SK-N-SH (cell line): Measurements from ENCODE around the gene XRCC3. TPM values are rescaled to one million over a fixed set of nuclear protein-coding genes. Genes with fewer than 3 reads are reported as not detected.
A peak's percentile ranks its signal among the peaks of the same experiment; 100 is the strongest.

ENCODE experiments used
- CTCF ChIA-PET: fragments of 300-600, 350-600 bp; formaldehyde crosslinking; extraction: SDS; loops from one replicate; lab custom pipeline; 2021; lab: Yijun Ruan, JAX
- POLR2A ChIA-PET: fragments of 350-600 bp; sonication (Branson Sonifier 250); formaldehyde crosslinking; extraction: SDS; loops from one replicate; lab custom pipeline; 2020; ENCODE audit warnings: antibody characterized with exemption, inconsistent platforms; lab: Yijun Ruan, JAX
- DNase-seq: peaks from one replicate; pipeline ENCODE4 v3.0.0; 2012
- H2AFZ ChIP-seq: fragments of 200-600 bp; sonication (generic); 2 replicates; pipeline ENCODE4 v1.8.1; 2016; ENCODE audit warnings: antibody characterized with exemption, mild to moderate bottlenecking, low read depth
- H3F3A ChIP-seq: fragments of 200-600 bp; sonication (generic); replicated peaks from 2 replicates; pipeline ENCODE3; 2016; ENCODE audit warnings: antibody characterized with exemption, mild to moderate bottlenecking; ENCODE audit not compliant: insufficient read depth
- H3K27ac ChIP-seq, 2 experiments: fragments of 200-500 bp in 1 of 2; fragments of 200-600 bp in 1 of 2; sonication (Bioruptor generic) in 1 of 2; sonication (generic), shearing (Covaris generic) in 1 of 2; 2 replicates each; pipeline versions ENCODE4 v1.5.1 to v1.6.1; 2014 to 2016; ENCODE audit warnings: low read depth in 2 of 2, inconsistent platforms in 1 of 2, low read length in 1 of 2, mild to moderate bottlenecking in 1 of 2, mixed read lengths in 1 of 2
- H3K27me3 ChIP-seq: fragments of 200-600 bp; sonication (generic), shearing (Covaris generic); 2 replicates; pipeline ENCODE4 v1.6.1; 2016; ENCODE audit warnings: mixed run types; ENCODE audit not compliant: insufficient read depth
- H3K36me3 ChIP-seq, 2 experiments: fragments of 200-500 bp in 1 of 2; fragments of 200-600 bp in 1 of 2; sonication (Bioruptor generic) in 1 of 2; sonication (generic) in 1 of 2; replicated peaks in 1 of 2; 2 replicates each; pipeline versions ENCODE3 to v1.5.1; 2014 to 2016; ENCODE audit warnings: low read length in 1 of 2, mild to moderate bottlenecking in 1 of 2; ENCODE audit not compliant: insufficient read depth in 2 of 2, control insufficient read depth in 1 of 2
- H3K4me1 ChIP-seq, 2 experiments: fragments of 200-500 bp in 1 of 2; fragments of 200-600 bp in 1 of 2; sonication (Bioruptor generic) in 1 of 2; sonication (generic), shearing (Covaris generic) in 1 of 2; 2 replicates each; pipeline versions ENCODE4 v1.5.1 to v1.6.1; 2014 to 2016; ENCODE audit warnings: low read depth in 1 of 2, low read length in 1 of 2, mixed run types in 1 of 2; ENCODE audit not compliant: insufficient read depth in 2 of 2, control insufficient read depth in 1 of 2
- H3K4me2 ChIP-seq: fragments of 200-600 bp; sonication (generic), shearing (Covaris generic); 2 replicates; pipeline ENCODE4 v1.6.1; 2017; ENCODE audit warnings: mixed run types
- H3K4me3 ChIP-seq, 2 experiments: fragments of 200-500 bp in 1 of 2; fragments of 200-600 bp in 1 of 2; sonication (Bioruptor generic) in 1 of 2; sonication (generic), shearing (Covaris generic) in 1 of 2; 2 replicates each; pipeline versions ENCODE4 v1.5.1 to v1.8.1; 2014 to 2016; ENCODE audit warnings: low read depth in 2 of 2, inconsistent platforms in 1 of 2, low read length in 1 of 2, mild to moderate bottlenecking in 1 of 2, mixed read lengths in 1 of 2, moderate library complexity in 1 of 2
- H3K79me2 ChIP-seq: fragments of 200-600 bp; sonication (generic); 2 replicates; pipeline ENCODE4 v1.8.1; 2017; ENCODE audit warnings: mild to moderate bottlenecking; ENCODE audit not compliant: insufficient read depth
- H3K9ac ChIP-seq: fragments of 200-600 bp; sonication (generic); 2 replicates; pipeline ENCODE4 v1.6.1; 2017; ENCODE audit warnings: mixed run types
- H3K9me2 ChIP-seq: fragments of 200-600 bp; sonication (generic); 2 replicates; pipeline ENCODE4 v1.6.1; 2017; ENCODE audit warnings: mixed run types
- H3K9me3 ChIP-seq: fragments of 200-600 bp; sonication (generic); 2 replicates; pipeline ENCODE4 v1.6.1; 2017; ENCODE audit warnings: mixed run types, mild to moderate bottlenecking, moderate library complexity
- H4K20me1 ChIP-seq: fragments of 200-600 bp; sonication (generic); 2 replicates; pipeline ENCODE4 v1.6.1; 2017; ENCODE audit warnings: mild to moderate bottlenecking, mixed run types; ENCODE audit not compliant: insufficient read depth
- CHD2 ChIP-seq: fragments of 150-350 bp; IDR thresholded peaks from 2 replicates; pipeline ENCODE4 v1.6.1; 2018; ENCODE audit warnings: low read length; ENCODE audit not compliant: partially characterized antibody
- CTCF ChIP-seq: fragments of 200-600 bp; sonication (generic); IDR thresholded peaks from 2 replicates; pipeline ENCODE4 v1.6.1; 2017; ENCODE audit warnings: antibody characterized with exemption, mild to moderate bottlenecking, moderate library complexity
- EZH2phosphoT487 ChIP-seq: fragments of 200-600 bp; sonication (generic); IDR thresholded peaks from 2 replicates; pipeline ENCODE4 v1.6.1; 2017; ENCODE audit warnings: low read depth, mixed run types, mild to moderate bottlenecking, antibody characterized with exemption, moderate library complexity, borderline replicate concordance
- FOXM1 ChIP-seq: IDR thresholded peaks from 2 replicates; pipeline ENCODE4 v1.4.0; 2012; ENCODE audit warnings: low read depth, mild to moderate bottlenecking
- GATA2 ChIP-seq: sonication (generic); formaldehyde crosslinking; IDR thresholded peaks from 2 replicates; pipeline ENCODE4 v1.5.0; 2020; ENCODE audit warnings: mild to moderate bottlenecking, missing genetic modification reagents
- JUND ChIP-seq: IDR thresholded peaks from 2 replicates; pipeline ENCODE4 v1.4.0; 2012
- MAX ChIP-seq: IDR thresholded peaks from 2 replicates; pipeline ENCODE4 v1.4.0; 2012; ENCODE audit warnings: low read depth
- MXI1 ChIP-seq: IDR thresholded peaks from 2 replicates; pipeline ENCODE4 v1.6.1; 2012; ENCODE audit warnings: mild to moderate bottlenecking, low read depth, low read length, improper control_type of control experiment
- PBX3 ChIP-seq: IDR thresholded peaks from 2 replicates; pipeline ENCODE4; 2012
- POLR2AphosphoS5 ChIP-seq: IDR thresholded peaks from 2 replicates; pipeline ENCODE4 v1.6.1; 2012; ENCODE audit warnings: low read depth, low read length
- RAD21 ChIP-seq: IDR thresholded peaks from 2 replicates; pipeline ENCODE4 v1.6.1; 2012; ENCODE audit warnings: mild to moderate bottlenecking, low read length
- REST ChIP-seq: IDR thresholded peaks from 2 replicates; pipeline ENCODE4 v1.6.1; 2012; ENCODE audit warnings: mild to moderate bottlenecking, low read depth, low read length, moderate library complexity
- RFX5 ChIP-seq: IDR thresholded peaks from 2 replicates; pipeline ENCODE4 v1.6.1; 2012; ENCODE audit warnings: mild to moderate bottlenecking, improper control_type of control experiment, low read length
- RXRA ChIP-seq: IDR thresholded peaks from 2 replicates; pipeline ENCODE4 v1.4.0; 2012; ENCODE audit warnings: low read depth, mild to moderate bottlenecking, borderline replicate concordance
- SIN3A ChIP-seq: IDR thresholded peaks from 2 replicates; pipeline ENCODE4 v1.6.1; 2012; ENCODE audit warnings: low read depth, mild to moderate bottlenecking, low read length, moderate library complexity, borderline replicate concordance
- TAF1 ChIP-seq: IDR thresholded peaks from 2 replicates; pipeline ENCODE4 v1.6.1; 2012; ENCODE audit warnings: low read depth, mild to moderate bottlenecking, low read length, moderate library complexity, borderline replicate concordance
- TEAD4 ChIP-seq: IDR thresholded peaks from 2 replicates; pipeline ENCODE4 v1.4.0; 2012; ENCODE audit warnings: mild to moderate bottlenecking, borderline replicate concordance; ENCODE audit not compliant: insufficient read depth
- USF1 ChIP-seq: IDR thresholded peaks from 2 replicates; pipeline ENCODE4 v1.4.0; 2012; ENCODE audit warnings: low read depth, borderline replicate concordance
- YY1 ChIP-seq: IDR thresholded peaks from 2 replicates; pipeline ENCODE4 v1.4.0; 2012; ENCODE audit warnings: low read depth, mild to moderate bottlenecking
- WGBS: methylation state at CpG from one replicate; pipeline ENCODE4 v1.1.6; 2017; ENCODE audit warnings: low lambda C conversion rate; 5-methylcytosine and 5-hydroxymethylcytosine counted together
- polyA plus RNA-seq, 3 experiments: library from polyadenylated mRNA; depleted of rRNA; stranded (reverse); fragments of >200 nt; gene quantifications; 2 replicates each; pipeline ENCODE4 v1.2.3, GENCODE V29; 2012

XRCC3 gene
- polyA plus RNA-seq, 1 of the 3 experiments (the other 2 are of a cell fraction): 11.7 TPM

GRCh38 chr14:103718572-103718971 lies 3.3 kb upstream of the XRCC3 start:
- Histone ChIP-seq H3K36me3 (peaks cover 0 to 4% of the 10 kb centered on the region in 2 experiments), H3K4me2 (no peak overlapping the region), H3K27ac (no peak overlapping the region), H4K20me1 (peaks cover 40% of the 10 kb centered on the region), H3K9ac (no peak overlapping the region), H2AFZ (no peak overlapping the region)
- 90% methylated on average over 16 of the region's 16 CpGs for WGBS
- TF ChIP-seq TAF1 (no peak), MAX (no peak), GATA2 (no peak), TEAD4 (no peak), PBX3 (no peak), USF1 (no peak), POLR2AphosphoS5 (no peak), RAD21 (no peak), JUND (no peak), EZH2phosphoT487 (no peak)
- TF ChIP-seq, all 33 proteins: peak for 0
- ChIA-PET CTCF (no interaction called here), POLR2A (no interaction called here)
- no peaks in the 10 kb centered on the region for H3K9me3 ChIP-seq
- no peaks in the 10 kb centered on the region for H3K27me3 ChIP-seq
- H3K79me2 ChIP-seq: peaks cover 88% of the 10 kb centered on the region
- peaks cover 11 to 20% of the 10 kb centered on the region in 2 experiments; a peak in 2 of 4 replicates for H3K4me1 ChIP-seq
- no peak for DNase-seq
- H3F3A ChIP-seq: no peaks in the 10 kb centered on the region
- no peaks in the 10 kb centered on the region for H3K9me2 ChIP-seq
- H3K4me3 ChIP-seq: no peak overlapping the region

- Histone ChIP-seq H3K27ac (no peak overlapping the region), H3K9ac (peak overlapping the region; percentile 68; the same call in 1 of the 2 replicates), H3K4me3 (peak overlapping the region; percentile 69 to 76), H3K27me3 (no peaks in the 10 kb centered on the region), H2AFZ (no peak overlapping the region), H3K4me2 (peak overlapping the region; percentile 98), H3K9me3 (no peaks in the 10 kb centered on the region), H3F3A (no peaks in the 10 kb centered on the region), H3K4me1 (peaks cover 11 to 35% of the 10 kb centered on the region in 2 experiments; a peak in 2 of 4 replicates), H3K36me3 (peaks cover 0 to 4% of the 10 kb centered on the region in 2 experiments), H3K79me2 (peaks cover 81% of the 10 kb centered on the region), H3K9me2 (no peaks in the 10 kb centered on the region), H4K20me1 (peaks cover 36% of the 10 kb centered on the region)
- ChIA-PET CTCF (interaction anchor here (0.6 to 1.0 kb wide), 2 partner anchors 7 to 193 kb away, joined by 3 read pairs; no protein-coding TSS in a partner anchor), POLR2A (no interaction called here)
- 88% methylated on average over 17 of the region's 17 CpGs for WGBS
- no peak for DNase-seq
- TF ChIP-seq RFX5 (no peak), MXI1 (no peak), REST (no peak), YY1 (no peak), TAF1 (no peak), PBX3 (no peak), TEAD4 (no peak), RXRA (no peak), CHD2 (no peak), FOXM1 (no peak), CTCF (no peak), SIN3A (no peak)
Measured at GRCh38 chr14:103716899-103717411, 1.7 kb upstream of the XRCC3 start.
